HG03196 (cell line): ENCODE data around the gene TEKTIP1.
"Not testable (repeated sequence)": the region's sequence is repeated elsewhere in the genome, so short reads cannot be mapped to it uniquely, and the experiment has no call there.

Experiments used
- ATAC-seq: cut with Tn5 transposase; IDR thresholded peaks from one replicate; pipeline ENCODE4 v1.9.1; 2021; ENCODE audit not compliant: unreplicated experiment

The TEKTIP1 gene

DNA sequence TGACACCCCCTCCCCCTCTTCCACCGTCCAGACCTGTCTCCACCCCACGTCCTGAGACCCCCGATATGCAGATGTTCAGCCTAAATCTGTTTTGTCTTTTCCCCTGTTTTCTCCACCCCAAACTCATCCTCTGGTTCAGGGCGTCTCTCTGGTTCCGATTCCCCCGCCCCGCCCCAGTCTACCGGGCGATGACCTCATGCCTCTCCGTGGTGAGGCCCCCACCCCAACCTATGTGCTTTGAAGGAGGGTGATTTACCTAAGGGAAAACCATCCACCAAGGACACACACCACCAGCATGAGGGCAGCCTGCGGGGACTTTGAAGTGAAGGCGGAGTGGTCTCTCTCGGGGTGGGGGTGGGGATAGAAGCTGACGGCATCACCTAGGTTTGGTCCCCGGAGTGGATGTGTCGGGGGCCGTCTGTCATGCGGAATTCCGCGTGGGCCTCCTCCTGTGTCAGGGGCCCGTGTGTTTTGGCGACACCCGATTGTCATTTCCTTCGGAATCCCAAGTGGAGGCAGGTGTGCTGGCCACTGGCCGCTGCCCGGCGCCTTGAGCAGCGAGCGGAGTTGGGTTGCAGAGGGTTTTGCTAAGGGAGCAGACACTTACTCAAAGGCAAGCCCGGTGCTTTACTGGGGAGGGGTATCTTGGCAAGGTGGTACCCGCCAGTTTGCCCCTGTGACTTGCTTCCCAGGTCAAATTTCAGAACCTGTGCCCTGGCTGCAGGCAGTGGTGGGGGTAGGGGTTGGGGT lies 31.4 kb upstream of the TEKTIP1 start:
- ATAC-seq, result no peak

DNA sequence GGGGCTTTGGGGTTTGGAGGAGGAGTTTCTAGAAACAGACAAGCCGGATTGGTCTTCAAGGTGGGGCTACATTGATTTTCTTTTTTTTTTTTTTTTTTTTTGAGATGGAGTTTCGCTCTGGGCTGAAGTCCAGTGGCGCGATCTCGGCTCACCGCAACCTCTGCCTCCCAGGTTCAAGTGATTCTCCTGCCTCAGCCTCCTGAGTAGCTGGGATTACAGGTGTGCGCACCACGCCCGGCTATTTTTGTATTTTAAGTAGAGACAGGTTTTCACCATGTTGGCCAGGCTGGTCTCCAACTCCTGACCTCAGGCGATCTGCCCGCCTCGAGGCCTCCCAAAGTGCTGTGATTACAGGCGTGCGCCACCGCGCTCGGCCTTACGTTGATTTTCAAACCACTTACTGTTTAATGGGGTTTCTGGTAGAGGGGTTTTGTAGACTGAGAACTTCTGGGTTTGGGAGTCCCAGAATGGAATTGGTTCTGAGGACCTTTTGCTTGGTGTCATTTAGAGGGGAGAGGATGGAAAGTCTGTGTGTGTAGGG lies 30.8 kb upstream of the TEKTIP1 start:
- ATAC-seq, result not testable (repeated sequence)

DNA sequence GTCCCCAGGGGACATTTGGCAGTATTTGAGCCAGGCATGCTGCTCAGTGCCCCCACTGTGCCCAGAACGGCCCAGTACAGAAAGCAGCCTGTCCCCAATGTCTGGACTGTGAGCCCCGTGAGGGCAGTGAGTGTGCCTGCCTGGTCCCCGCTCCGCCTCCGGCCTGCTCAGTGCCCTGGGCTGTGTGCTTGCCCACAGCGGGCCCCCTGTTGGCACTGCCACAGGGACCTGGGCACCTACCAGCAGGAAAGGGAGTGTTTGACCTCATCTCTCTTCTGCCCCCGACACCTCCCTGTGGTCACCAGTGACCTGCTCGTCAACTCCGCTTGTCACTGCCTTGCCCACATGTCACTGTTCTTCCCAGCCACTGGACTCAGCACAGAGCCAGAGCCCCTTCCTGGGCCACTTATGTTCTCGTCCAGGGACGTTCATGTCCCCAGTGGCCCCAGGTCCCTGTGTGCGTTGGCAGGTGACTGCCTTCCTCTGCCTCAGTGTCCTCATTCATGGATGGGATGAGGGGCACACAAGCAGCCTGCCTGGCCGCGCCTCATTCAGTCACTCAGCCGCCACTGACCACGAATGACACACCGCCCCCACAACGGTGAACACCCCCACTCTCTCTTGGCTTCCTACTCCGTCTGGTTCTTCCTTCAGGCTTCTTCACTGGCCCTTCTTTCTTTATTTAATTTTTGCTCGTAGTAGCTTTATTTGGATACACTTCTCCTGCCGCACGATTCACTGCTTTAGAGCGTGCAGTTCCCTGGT lies 30.0 kb upstream of the TEKTIP1 start:
- no peak for ATAC-seq

DNA sequence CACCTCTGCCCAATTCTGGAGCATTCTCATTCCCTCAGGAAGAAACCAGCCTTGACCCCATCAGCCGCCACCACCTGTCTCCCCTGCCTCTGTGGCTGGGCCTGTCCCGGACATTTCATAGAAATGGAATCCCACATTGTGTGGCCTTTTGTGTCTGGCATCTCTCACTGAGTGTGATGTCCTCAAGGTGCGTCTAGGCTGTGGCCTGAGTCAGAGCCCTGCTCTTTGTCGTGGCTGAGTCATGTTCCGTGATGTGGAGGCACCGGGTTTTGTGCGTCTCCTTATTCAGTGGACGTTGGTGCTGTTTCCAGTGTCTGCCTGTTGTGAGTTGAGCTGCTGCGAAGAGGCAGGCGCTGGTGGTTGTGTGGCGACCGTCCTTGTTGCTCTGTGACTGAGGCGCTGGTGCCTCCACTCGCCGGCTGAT lies 29.4 kb upstream of the TEKTIP1 start:
- ATAC-seq, result no peak

DNA sequence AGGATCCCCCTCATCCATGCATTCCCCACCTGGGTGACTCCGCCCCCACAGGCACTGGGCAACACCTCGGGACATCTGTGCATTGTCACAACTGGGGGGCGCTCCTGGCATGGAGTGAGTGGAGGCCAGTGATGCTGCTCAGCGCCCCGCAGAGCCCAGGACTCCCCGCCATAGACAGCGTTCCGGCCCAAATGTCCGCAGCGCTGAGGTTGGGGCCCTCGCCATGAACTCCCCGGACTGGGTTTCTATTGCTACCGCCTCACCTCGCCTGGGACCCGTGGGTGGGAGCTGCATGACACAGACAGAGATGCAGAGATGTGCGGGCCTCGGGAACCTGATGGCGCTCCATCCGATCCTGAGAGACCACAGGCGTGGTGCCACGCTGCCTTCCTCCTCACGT lies 28.2 kb upstream of the TEKTIP1 start:
- ATAC-seq, result no peak

DNA sequence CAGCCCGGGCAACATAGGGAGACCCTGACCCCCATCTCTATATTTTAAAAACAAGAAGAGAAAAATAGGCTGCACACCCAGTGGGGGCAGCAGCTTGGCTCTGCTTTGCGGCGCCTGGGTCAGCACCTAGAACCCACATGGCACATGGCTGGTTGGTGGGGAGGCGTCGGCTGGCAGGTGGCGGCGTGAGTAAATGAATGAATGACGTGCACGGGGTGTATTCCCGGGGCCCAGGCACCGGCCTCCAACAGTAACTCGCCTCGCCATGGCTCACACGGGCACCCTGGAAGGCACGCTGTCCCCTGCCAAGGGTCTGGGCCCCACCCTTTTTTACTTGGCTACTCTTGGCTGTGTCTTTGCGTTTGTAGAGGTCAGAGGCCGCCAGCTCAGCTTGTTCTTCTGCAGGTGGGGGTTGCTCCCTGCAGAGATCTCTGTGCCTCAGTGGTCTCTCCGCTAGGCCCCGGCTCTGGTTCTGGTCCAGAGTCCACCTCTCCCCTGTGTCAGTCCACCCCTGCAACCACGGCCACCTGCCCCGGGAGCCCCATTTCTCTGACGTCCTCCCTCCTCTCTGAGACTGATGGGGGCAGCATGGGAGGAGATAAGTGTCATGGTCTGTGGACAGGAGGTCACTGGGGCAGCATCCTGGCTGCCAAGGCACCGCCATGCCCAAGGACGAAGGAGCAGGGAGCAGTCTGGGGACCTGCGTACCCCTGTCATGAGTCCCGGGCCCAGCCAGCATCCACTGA lies 27.3 kb upstream of the TEKTIP1 start:
- ATAC-seq, result no peak

DNA sequence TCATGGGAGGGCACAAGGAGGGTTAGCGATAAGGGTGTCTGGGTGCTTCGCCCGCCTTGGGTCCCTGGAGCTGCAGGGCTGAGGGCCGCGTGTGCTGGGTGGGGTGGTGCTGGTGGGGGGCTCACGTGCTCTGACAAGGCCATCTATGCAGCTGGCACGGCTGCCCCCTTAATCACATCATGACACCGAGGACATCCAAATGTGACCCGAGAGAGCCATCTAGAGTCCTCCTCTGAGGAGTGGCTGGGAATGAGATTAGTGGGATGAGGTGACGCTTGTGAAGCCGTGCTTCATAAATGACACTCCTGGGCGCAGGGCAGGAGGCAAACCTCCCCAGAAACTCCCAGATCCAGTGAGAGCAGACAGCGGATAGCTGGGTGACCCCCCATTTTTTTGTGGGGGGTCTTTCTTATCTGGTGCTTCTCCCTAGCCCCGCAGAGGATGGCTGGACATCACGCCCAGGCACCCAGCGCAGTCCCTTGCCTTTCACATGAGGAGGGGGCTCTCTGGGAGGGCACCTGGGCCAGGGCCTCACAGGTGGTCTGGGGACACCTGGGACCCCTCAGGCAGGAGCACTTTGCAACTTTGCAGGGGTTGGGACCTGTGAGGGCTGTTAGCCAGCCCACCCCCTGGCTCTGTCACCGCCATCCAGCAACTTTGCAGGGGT lies 26.3 kb upstream of the TEKTIP1 start:
- ATAC-seq, result no peak

DNA sequence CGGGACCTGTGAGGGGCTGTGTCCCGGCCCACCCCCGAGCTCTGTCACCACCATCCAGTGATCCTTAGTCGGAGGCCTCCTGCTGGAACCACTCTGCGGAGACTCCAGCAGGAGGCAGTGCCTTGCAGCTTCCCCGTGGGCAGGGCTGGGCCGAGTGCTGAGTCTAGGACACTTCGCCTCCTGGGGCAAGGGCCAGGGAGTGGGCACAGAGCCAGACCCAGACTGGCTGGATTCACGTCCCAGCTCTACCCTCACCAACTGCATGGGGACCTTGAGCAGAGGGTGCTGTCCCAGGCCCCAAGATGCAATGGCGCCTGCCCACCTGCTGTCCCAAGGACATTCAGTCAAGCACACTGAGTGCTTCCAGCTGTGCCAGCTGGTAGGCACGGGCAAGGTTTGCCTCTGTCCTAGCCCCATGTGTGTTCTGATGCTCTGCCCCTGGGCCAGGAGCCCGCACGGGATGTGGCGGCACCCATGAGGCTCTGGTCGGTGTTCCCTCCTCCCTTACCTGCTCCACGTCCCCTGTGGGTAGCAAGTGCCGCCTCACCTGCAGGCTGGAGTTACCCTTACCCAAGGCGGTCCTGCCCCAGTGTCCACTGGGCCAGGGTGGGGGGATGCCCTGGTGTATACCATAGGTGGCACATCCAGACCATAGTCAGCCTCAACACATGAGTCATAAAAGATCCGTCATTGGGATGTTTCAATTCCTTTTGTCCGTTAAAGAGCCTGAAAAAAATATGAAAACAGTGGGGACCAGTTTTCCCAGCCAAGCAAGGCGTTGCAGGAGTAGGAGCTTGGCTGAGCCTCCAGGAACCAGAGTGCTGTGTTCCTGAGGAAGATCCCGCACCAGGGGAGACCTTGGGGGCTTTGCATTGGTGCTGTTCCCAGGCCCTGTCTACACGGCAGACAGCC lies 25.5 kb upstream of the TEKTIP1 start:
- ATAC-seq, result no peak

DNA sequence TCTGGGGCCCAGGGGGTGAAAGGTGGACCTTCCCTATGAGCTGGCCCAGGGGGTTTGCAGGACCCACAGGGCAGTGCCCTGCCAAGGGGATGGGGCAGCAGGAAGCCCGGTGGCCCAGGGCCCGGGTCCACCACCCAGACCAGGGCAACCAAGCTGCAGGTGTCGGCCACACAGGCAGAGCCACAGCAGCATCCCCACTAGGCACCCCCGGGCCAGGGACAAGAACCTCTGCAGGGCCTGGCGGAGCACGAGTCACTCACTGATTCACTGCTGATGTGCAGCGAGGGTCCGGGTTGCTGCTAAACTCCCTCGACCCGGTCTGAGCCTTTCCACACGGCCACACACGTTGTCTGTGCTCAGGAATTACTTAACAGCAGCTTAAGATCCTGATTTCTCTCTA lies 24.0 kb upstream of the TEKTIP1 start:
- ATAC-seq, result no peak

DNA sequence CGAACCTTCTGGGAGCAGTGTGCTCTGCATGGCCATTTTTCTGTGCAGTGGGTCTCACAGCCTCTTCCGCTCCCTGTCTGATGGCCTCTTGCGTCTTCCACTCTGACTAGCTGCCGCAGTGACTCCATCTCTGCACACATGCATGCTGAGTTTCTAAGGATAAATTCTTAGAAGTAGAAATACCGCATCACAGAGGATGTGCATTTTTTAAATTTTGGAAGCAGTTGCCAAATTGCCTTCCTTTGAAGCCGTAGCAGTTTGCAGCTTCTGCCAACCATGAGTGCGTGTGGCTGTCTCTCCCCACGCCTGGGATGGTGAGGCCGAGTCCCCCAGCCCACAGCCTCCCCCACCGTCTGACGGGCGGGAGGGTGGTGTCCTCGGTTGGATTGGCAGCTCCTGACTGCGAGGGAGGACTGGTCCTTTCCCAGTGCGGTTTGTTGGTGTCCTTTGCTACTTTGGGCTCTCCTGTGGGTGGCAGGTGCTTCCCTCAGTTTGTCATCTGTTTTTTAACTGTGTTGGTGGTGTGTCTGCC lies 23.0 kb upstream of the TEKTIP1 start:
- ATAC-seq, result no peak

DNA sequence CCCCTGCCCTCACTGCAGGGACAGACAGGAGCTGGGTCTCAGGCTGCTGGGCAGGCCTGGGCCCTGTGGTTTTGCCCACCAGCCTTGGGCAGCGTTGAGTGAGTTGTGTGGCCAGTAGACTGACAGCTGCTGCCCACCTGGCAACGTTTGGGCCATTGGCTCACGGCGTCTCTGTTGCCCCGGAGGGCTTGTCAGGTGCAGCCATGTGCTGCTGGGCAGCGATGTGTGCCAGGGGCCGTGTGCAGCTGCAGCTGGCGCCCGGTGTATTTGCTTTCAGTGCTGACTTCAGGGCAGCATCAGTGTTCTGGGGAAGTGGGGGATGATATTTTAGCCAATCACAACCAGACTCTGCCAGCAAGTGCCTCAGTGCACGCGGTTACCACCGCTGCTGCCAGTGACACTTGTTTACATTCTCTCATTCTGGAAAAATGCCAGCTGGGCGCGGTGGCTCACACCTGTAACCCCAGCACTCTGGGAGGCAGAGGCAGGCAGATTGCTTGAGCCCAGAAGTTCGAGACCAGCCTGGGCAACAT lies 22.2 kb upstream of the TEKTIP1 start:
- ATAC-seq, result no peak

DNA sequence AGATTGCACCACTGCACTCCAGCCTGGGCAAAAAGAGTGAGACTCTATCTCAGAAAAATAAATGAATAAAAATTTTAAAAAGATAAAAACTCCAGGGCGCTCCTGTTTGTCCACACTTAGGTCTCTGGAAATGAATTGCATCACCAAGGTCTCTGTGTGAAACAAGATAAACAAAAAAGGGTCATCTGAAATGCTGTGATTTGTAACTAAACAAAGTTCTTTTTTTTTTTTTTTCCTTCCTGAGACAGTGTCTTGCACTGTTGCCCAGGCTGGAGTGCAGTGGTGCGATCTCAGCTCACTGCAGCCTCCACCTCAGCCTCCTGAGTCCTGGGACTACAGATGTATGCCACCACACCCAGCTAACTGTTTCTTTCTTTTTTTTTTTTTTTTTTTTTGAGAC lies 21.3 kb upstream of the TEKTIP1 start:
- no peak for ATAC-seq

DNA sequence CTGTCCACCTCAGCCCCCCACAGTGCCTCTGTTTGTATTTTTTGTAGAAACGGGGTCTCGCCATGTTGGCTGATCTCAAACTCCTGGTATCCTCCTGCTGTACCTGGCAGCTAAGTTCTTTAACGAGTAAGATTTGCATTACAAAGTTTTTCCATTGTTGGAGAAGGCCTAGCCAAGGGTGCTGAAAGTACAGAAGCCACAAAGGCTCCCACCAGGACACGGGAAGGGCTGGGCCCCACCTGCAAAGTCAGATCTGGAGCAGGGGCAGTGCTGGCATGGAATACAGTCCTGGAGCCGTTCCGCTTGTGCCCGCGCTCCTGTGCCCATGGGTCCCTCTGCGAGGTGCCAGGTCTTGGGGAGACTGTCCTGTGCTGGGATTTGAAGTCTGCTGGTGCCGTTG lies 20.7 kb upstream of the TEKTIP1 start:
- ATAC-seq, result no peak

DNA sequence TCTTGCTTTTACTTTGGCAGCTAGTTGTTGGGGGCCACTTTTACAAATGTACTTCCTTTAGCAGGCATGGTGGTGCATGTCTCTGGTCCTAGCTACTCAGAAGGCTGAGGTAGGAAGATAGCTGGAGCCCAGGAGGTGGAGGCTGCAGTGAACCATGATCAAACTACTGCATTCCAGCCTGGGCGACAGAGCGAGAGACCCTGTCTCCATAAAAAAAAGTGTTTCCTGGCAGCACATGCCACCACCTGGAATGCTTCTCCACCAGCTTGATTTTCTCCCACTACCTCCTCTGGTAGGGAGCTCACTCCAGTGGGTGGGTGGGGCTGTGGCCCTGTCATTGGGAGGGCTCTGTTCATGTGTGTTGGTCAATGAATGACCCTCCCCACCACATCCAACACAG lies 20.3 kb upstream of the TEKTIP1 start:
- no peak for ATAC-seq

DNA sequence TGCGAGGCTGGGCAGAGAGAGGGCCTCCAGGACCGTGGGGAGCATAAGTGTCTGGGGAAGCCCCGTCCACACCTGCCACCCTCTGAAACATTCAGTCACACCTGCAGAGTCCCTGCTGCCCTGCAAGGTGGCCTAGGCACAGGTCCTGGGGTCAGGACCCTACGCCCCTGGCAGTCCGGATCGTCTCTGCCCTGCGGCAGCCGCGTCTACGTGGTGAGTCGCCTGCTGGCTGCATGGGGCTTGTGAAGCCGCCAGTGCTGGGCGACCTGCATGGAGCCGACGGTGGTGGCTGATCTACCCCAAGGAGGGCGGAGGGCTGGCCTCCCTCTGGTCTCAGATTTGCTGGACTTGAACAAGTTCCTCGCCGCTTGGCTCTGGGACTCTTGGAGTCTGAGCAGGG lies 19.8 kb upstream of the TEKTIP1 start:
- no peak for ATAC-seq

DNA sequence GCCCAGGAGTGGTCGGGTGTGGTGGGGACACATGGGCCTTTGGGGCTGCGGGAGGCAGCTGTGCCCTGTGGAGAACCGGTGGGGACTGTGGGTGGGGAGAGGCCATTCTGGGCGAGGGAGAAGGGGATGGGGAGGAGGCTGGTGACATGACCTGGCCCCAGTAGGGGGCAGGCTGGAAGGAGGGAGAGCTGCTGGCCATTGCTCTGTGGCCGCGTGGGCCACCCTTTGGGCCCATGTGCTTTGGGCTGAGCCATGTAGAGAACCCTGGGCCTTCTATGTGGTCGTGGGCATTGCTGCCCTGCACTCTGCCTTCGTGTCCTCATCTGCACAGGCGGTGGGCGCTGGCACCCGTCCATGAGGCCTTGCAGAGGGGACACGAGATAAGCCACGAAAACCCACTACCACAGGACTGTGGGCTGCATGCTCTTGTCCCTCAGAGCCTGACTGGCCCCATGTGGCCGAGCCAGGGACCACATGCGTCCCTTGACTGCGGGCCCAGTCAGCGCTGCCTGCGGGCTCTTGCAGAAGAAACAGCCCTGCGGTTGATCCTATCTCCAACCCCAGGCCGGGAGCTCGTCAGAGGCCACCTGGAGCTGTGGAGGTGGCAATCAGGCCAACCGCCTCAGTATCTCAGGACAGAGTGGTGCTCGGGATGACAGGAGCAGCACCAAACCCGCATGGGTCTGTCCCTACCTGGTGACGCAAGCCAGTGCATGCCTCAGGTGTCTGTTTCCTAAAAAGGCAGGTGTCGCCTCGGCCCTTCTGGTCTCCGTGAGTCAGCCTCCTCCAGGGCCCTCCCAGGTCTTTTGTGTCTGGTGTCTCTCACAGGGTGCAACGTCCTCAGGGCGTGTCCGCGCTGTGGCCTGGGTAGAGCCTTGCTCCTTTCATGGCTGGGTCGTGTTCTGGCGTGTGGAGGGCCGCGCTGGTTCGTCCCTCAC lies 18.5 kb upstream of the TEKTIP1 start:
- ATAC-seq, result no peak

DNA sequence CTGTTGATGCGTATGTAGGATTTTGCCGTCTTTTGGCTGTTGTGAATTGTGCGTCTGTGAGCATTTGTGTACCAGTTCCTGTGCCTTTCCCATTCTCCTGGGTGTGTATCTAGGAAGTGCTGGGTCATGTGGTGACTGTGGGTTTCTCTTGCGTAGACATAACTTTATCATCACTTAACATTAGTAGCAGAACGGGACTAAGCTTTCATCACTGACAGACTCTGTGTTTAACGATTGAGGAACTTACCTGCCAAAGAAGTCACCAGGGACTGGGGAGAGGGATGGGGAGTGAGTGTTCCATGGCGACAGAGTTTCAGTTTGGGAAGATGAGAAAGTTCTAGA lies 17.9 kb upstream of the TEKTIP1 start:
- ATAC-seq, result no peak
